GM19452 (cell line): Measurements from ENCODE around the gene ATP8A2.
"Not testable (repeated sequence)": the region's sequence is repeated elsewhere in the genome, so short reads cannot be mapped to it uniquely, and the experiment has no call there.

Experiments used
- ATAC-seq: cut with Tn5 transposase; IDR thresholded peaks from one replicate; pipeline ENCODE4 v1.9.1; 2021; ENCODE audit not compliant: unreplicated experiment

ATP8A2 gene

GRCh38 chr13:26060357-26060756 is 688.6 kb downstream of the ATP8A2 start:
- no peak for ATAC-seq

- ATAC-seq: no peak
These were observed 689.5 kb downstream of the ATP8A2 start for GRCh38 chr13:26061256-26061655.

- no peak for ATAC-seq
These were observed 690.2 kb downstream of the ATP8A2 start for GRCh38 chr13:26061947-26062346.

GRCh38 chr13:26062853-26063444 is 691.2 kb downstream of the ATP8A2 start:
- no peak for ATAC-seq

- not testable (repeated sequence) for ATAC-seq
These were observed 694.7 kb downstream of the ATP8A2 start for GRCh38 chr13:26066492-26066891.

- ATAC-seq: no peak
These were observed 695.8 kb downstream of the ATP8A2 start for GRCh38 chr13:26067601-26068000.

GRCh38 chr13:26068372-26068771 is 696.6 kb downstream of the ATP8A2 start:
- ATAC-seq: not testable (repeated sequence)

GRCh38 chr13:26069642-26070041 is 697.9 kb downstream of the ATP8A2 start:
- ATAC-seq: not testable (repeated sequence)

- ATAC-seq: no peak
These were observed 699.9 kb downstream of the ATP8A2 start for GRCh38 chr13:26071691-26072090.

GRCh38 chr13:26072335-26072734 is 700.6 kb downstream of the ATP8A2 start:
- ATAC-seq: not testable (repeated sequence)

GRCh38 chr13:26074706-26075105 is 702.9 kb downstream of the ATP8A2 start:
- no peak for ATAC-seq
